Activated B cell treated with CpG ODN at 0.5 μM for 24 hours (primary cell): ENCODE data around the gene STK11IP. TPM values are rescaled to one million over a fixed set of nuclear protein-coding genes. Genes with fewer than 3 reads are reported as not detected.

Experiments
- ATAC-seq: fragments of 200-7000 bp; cut with Tn5 transposase; one replicate; pipeline ENCODE4 v1.10.0; 2021; ENCODE audit warnings: low read depth, mild to moderate bottlenecking, moderate library complexity
- CTCF ChIA-PET: fragments of 350-600 bp; sonication (Branson Sonifier 250); formaldehyde crosslinking; loops from one replicate; lab custom pipeline; 2021; ENCODE audit warnings: antibody characterized with exemption; lab: Charles Lee
- POLR2A ChIA-PET: fragments of 350-600 bp; sonication (Branson Sonifier 250); formaldehyde crosslinking; loops from one replicate; lab custom pipeline; 2021; ENCODE audit warnings: antibody characterized with exemption; lab: Charles Lee
- DNase-seq: peaks from one replicate; pipeline ENCODE4 v3.0.0; 2022
- H3K27ac Mint-ChIP-seq: one replicate; pipeline ENCODE4 v1.8.0; 2020; ENCODE audit warnings: mixed read lengths
- H3K27me3 Mint-ChIP-seq: one replicate; pipeline ENCODE4 v1.8.0; 2021; ENCODE audit warnings: mixed read lengths
- H3K36me3 Mint-ChIP-seq: one replicate; pipeline ENCODE4 v1.8.0; 2021; ENCODE audit warnings: low read depth, mixed read lengths
- H3K4me1 Mint-ChIP-seq: one replicate; pipeline ENCODE4 v1.8.0; 2021; ENCODE audit warnings: mixed read lengths
- H3K4me3 Mint-ChIP-seq: one replicate; pipeline ENCODE4 v1.8.0; 2020; ENCODE audit warnings: mild to moderate bottlenecking, mixed read lengths
- H3K9me3 Mint-ChIP-seq: one replicate; pipeline ENCODE4 v1.8.0; 2020; ENCODE audit warnings: mixed read lengths
- CTCF ChIP-seq: fragments of 200-600 bp; IDR thresholded peaks from one replicate; pipeline ENCODE4 v1.8.0; 2022; ENCODE audit warnings: antibody characterized with exemption, mild to moderate bottlenecking
- intact Hi-C: fragments of 100-400 bp; cut with micrococcal nuclease; formaldehyde crosslinking; loops from one replicate; pipeline ENCODE4 v1.15.1; 2024
- total RNA-seq: library from RNA; stranded (reverse); gene quantifications from 2 replicates; pipeline ENCODE4 v1.2.3, GENCODE V29; 2022

STK11IP gene
- total RNA-seq, 1 donor from 2014 or later = 53.6 TPM

- no peak overlapping the region for H3K27ac Mint-ChIP-seq
- CTCF ChIA-PET = no interaction called here
Measured at GRCh38 chr2:219569041-219569440, 28.6 kb upstream of the STK11IP start.

GRCh38 chr2:219569635-219570034 lies 28.0 kb upstream of the STK11IP start:
- Mint-ChIP-seq H3K27me3 (peaks cover 50% of the 10 kb centered on the region), H3K4me1 (no peaks in the 10 kb centered on the region), H3K36me3 (no peaks in the 10 kb centered on the region), H3K4me3 (peak overlapping the region; percentile 0), H3K9me3 (no peaks in the 10 kb centered on the region), H3K27ac (no peak overlapping the region)
- ChIA-PET CTCF (no interaction called here), POLR2A (no interaction called here)
- DNase-seq = no peak
- no peak for TF ChIP-seq CTCF
- ATAC-seq = no peak
- intact Hi-C loops = no loop called here

More at GRCh38 chr2:219569041-219569440, 28.6 kb upstream of the STK11IP start:
- H3K36me3 Mint-ChIP-seq = no peaks in the 10 kb centered on the region
- TF ChIP-seq CTCF = no peak
- DNase-seq (no peak), ATAC-seq (no peak)
- H3K9me3 Mint-ChIP-seq = no peaks in the 10 kb centered on the region
- intact Hi-C loops = no loop called here
- no peak overlapping the region for H3K4me3 Mint-ChIP-seq
- H3K4me1 Mint-ChIP-seq = no peaks in the 10 kb centered on the region
- POLR2A ChIA-PET = no interaction called here
- peaks cover 51% of the 10 kb centered on the region for H3K27me3 Mint-ChIP-seq

- intact Hi-C loops = no loop called here
- ATAC-seq (no peak), DNase-seq (no peak)
- H3K27me3 Mint-ChIP-seq = peaks cover 52% of the 10 kb centered on the region
- POLR2A ChIA-PET = no interaction called here
- no peaks in the 10 kb centered on the region for H3K4me1 Mint-ChIP-seq
- no peak overlapping the region for H3K4me3 Mint-ChIP-seq
- no peaks in the 10 kb centered on the region for H3K9me3 Mint-ChIP-seq
- CTCF ChIA-PET = interaction anchor here (1.4 kb wide), 1 partner anchor 10 kb away, joined by 6 read pairs; no protein-coding TSS in a partner anchor
- H3K36me3 Mint-ChIP-seq = no peaks in the 10 kb centered on the region
- no peak overlapping the region for H3K27ac Mint-ChIP-seq
- TF ChIP-seq CTCF = no peak
Measured at GRCh38 chr2:219570194-219570923, 27.3 kb upstream of the STK11IP start.

- Mint-ChIP-seq H3K27me3 (peaks cover 56% of the 10 kb centered on the region), H3K4me1 (no peaks in the 10 kb centered on the region), H3K27ac (no peak overlapping the region), H3K4me3 (no peak overlapping the region), H3K36me3 (no peaks in the 10 kb centered on the region), H3K9me3 (no peaks in the 10 kb centered on the region)
- no peak for TF ChIP-seq CTCF
- no peak for ATAC-seq
- intact Hi-C loops = no loop called here
- POLR2A ChIA-PET = no interaction called here
- CTCF ChIA-PET = interaction anchor here (1.4 kb wide), 1 partner anchor 11 kb away, joined by 6 read pairs; no protein-coding TSS in a partner anchor
- no peak for DNase-seq
Measured at GRCh38 chr2:219570924-219571310, 26.7 kb upstream of the STK11IP start.

- ChIA-PET CTCF (interaction anchor here (1.4 kb wide), 1 partner anchor 11 kb away, joined by 6 read pairs; no protein-coding TSS in a partner anchor), POLR2A (no interaction called here)
- H3K4me3 Mint-ChIP-seq = peak within 1 kb of the TSS; percentile 19
- no peaks in the 10 kb centered on the region for H3K36me3 Mint-ChIP-seq
- DNase-seq = no peak
- ATAC-seq = peak; percentile 21
- no peaks in the 10 kb centered on the region for H3K9me3 Mint-ChIP-seq
- H3K4me1 Mint-ChIP-seq = no peaks in the 10 kb centered on the region
- H3K27me3 Mint-ChIP-seq = peaks cover 56% of the 10 kb centered on the region
- TF ChIP-seq CTCF = no peak
- intact Hi-C loops = no loop called here
- H3K27ac Mint-ChIP-seq = no peak within 1 kb of the TSS
Measured at GRCh38 chr2:219571311-219572236, 26.1 kb upstream of the STK11IP start, which contains the start of gene OBSL1. Gene OBSL1 (minus strand): TSS chr2:219571539. CDS start chr2:219571232, 307 bp downstream.
